Tibial nerve (tissue), 3 donors: ENCODE measurements around the gene KIR3DL3.

ENCODE experiments used
- POLR2A ChIP-seq, 2 donors: fragments of 450-650 bp; IDR thresholded peaks; one replicate each; pipeline ENCODE4 v1.6.1; 2017; ENCODE audit warnings: antibody characterized with exemption in 2 of 2, mild to moderate bottlenecking in 2 of 2, moderate library complexity in 2 of 2
- TF ChIP-seq, protein P1 (sequence below), 5 experiments: fragments of 200-600 bp in 3 of 5; fragments of 450-650 bp in 2 of 5; sonication (generic) in 3 of 5; IDR thresholded peaks; one replicate each; pipeline ENCODE4 v1.5.1; 2016 to 2019; ENCODE audit warnings: antibody characterized with exemption in 5 of 5, mild to moderate bottlenecking in 3 of 5, moderate library complexity in 2 of 5

DNA sequence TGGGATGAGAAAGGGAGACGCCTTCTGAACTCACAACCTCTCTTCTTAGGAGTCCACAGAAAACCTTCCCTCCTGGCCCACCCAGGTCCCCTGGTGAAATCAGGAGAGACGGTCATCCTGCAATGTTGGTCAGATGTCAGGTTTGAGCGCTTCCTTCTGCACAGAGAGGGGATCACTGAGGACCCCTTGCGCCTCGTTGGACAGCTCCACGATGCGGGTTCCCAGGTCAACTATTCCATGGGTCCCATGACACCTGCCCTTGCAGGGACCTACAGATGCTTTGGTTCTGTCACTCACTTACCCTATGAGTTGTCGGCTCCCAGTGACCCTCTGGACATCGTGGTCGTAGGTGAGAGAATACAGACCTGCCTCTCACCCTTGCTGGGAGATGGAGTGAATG, 3.3 kb downstream of the KIR3DL3 start:
- TF ChIP-seq, protein P1, sequence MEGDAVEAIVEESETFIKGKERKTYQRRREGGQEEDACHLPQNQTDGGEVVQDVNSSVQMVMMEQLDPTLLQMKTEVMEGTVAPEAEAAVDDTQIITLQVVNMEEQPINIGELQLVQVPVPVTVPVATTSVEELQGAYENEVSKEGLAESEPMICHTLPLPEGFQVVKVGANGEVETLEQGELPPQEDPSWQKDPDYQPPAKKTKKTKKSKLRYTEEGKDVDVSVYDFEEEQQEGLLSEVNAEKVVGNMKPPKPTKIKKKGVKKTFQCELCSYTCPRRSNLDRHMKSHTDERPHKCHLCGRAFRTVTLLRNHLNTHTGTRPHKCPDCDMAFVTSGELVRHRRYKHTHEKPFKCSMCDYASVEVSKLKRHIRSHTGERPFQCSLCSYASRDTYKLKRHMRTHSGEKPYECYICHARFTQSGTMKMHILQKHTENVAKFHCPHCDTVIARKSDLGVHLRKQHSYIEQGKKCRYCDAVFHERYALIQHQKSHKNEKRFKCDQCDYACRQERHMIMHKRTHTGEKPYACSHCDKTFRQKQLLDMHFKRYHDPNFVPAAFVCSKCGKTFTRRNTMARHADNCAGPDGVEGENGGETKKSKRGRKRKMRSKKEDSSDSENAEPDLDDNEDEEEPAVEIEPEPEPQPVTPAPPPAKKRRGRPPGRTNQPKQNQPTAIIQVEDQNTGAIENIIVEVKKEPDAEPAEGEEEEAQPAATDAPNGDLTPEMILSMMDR (IDR thresholded peaks at IDR 0.05): no peak
- TF ChIP-seq POLR2A (IDR thresholded peaks at IDR 0.05): no peak
